ENCODE data around the gene ARAP1. TPM values are rescaled to one million over a fixed set of nuclear protein-coding genes. Genes with fewer than 3 reads are reported as not detected.

ARAP1 gene
- total RNA-seq, 2 experiments from 2014 or later = 65.7 to 69.8 TPM

DNA sequence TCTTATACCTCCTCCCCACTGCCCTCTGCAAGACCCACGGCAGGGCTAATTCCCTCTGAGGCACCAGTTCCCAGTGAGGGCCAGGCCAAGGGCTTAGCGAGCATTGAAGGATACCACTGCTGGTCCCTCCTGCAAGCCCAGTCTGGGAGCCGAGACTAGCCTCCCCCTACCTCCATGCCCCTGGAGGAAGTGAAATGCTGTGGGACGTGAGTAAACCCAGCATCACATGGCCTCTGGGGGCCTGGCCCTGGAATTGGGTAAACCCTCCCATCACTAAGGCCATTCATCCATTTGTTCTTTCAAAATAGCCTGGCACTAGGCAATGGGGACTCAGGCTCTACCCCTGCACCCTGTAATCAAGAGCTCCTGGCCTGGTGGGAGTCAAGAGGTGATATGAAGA, 24.7 kb downstream of the ARAP1 start:
- H3K27me3 Mint-ChIP-seq = no peaks in the 10 kb centered on the region
- TF ChIP-seq, protein P1, sequence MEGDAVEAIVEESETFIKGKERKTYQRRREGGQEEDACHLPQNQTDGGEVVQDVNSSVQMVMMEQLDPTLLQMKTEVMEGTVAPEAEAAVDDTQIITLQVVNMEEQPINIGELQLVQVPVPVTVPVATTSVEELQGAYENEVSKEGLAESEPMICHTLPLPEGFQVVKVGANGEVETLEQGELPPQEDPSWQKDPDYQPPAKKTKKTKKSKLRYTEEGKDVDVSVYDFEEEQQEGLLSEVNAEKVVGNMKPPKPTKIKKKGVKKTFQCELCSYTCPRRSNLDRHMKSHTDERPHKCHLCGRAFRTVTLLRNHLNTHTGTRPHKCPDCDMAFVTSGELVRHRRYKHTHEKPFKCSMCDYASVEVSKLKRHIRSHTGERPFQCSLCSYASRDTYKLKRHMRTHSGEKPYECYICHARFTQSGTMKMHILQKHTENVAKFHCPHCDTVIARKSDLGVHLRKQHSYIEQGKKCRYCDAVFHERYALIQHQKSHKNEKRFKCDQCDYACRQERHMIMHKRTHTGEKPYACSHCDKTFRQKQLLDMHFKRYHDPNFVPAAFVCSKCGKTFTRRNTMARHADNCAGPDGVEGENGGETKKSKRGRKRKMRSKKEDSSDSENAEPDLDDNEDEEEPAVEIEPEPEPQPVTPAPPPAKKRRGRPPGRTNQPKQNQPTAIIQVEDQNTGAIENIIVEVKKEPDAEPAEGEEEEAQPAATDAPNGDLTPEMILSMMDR (IDR thresholded peaks at IDR 0.05) = no peak
- H3K4me3 ChIP-seq (ENCODE audit: low read length) = no peak overlapping the region
- CTCF ChIA-PET = interaction anchor here (1.3 kb wide), 1 partner anchor 67 kb away, joined by 4 read pairs; the partner anchor contains the start of gene STARD10
- intact Hi-C loops (cut with DNase I, micrococcal nuclease) = loop anchor here in 1 of 2 experiments (5.0 kb wide), 1 partner anchor 85 kb away; the partner anchor contains the start of gene ATG16L2
- H3K36me3 Mint-ChIP-seq (ENCODE audit: low read depth) = peaks cover 22% of the 10 kb centered on the region
- peaks cover 23% of the 10 kb centered on the region for H3K36me3 ChIP-seq (ENCODE audit: insufficient read depth, low read length)
- peaks cover 0 to 4% of the 10 kb centered on the region in 2 experiments for H3K9me3 ChIP-seq (ENCODE audit: control insufficient read depth in 1 of 2, insufficient read depth in 1 of 2, low read length in 2 of 2)
- no peak overlapping the region for H3K27ac ChIP-seq (ENCODE audit: low read depth in 1 of 2, low read length in 2 of 2)
- no peaks in the 10 kb centered on the region for H3K9me3 Mint-ChIP-seq
- no peak for ATAC-seq (ENCODE audit: poor library complexity)
- no peak overlapping the region for H3K4me3 Mint-ChIP-seq
- peak overlapping the region; percentile 66 for H3K27ac Mint-ChIP-seq
- no peaks in the 10 kb centered on the region for H3K27me3 ChIP-seq (ENCODE audit: control insufficient read depth in 1 of 2, insufficient read depth in 2 of 2, low read length in 2 of 2)
- DNase-seq = peak in 1 of 14 experiments; percentile 29
- H3K4me1 Mint-ChIP-seq (ENCODE audit: low read depth) = peaks cover 19% of the 10 kb centered on the region
- peaks cover 27% of the 10 kb centered on the region for H3K4me1 ChIP-seq (ENCODE audit: insufficient read depth, low read length)
- POLR2A ChIA-PET = interaction anchor here (1.5 kb wide), 1 partner anchor 66 kb away, joined by 3 read pairs; no protein-coding TSS in a partner anchor

DNA sequence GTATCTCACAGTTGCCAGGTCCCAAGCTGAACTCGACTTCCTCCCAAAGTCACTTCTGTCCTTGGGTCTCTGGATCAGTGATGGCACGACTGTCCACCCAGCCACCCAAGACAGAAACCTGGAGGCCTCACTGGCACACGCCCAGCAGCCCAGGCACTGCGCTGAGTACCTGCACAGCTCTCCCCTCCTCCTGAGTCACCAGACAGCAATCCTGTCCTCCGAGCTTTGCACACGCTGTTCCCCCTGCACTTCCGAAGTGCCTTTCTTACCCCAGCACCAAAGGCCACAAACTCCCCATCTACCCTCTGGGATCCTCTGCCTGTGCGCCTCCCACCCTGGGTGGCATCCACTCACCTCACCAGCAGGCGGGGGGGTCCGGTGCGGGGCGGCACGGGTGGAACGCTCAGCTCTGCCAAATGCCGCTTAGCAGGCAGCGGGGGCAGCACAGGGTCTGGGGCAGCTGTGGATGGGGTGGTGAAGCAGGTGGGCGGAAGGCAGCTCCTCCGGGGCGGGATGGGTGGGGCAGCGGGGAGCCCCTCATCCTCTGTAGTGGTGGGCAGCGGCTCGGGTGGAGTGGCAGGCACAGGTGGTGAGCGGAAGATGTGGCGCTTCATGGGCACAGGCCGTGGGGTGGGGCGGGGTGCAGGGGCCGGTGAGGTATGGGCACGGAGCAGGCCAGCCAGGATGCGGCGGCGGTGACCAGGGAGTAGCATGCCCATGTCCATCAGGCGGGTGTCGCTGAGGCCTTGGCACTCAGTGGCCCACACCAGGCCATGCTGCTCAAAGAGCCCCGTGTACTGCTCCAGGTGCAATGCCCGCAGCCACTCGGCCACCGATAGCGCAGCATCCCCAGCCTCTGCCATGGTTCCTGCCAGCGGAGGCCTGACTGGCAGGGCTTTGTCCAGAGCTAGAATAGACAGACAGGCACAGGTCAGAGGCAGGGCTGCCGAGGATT, 25.7 kb downstream of the ARAP1 start:
- Mint-ChIP-seq H3K9me3 (no peaks in the 10 kb centered on the region), H3K4me3 (no peak overlapping the region), H3K4me1 (ENCODE audit: low read depth) (peaks cover 29% of the 10 kb centered on the region), H3K27ac (no peak overlapping the region), H3K27me3 (no peaks in the 10 kb centered on the region), H3K36me3 (ENCODE audit: low read depth) (peaks cover 29% of the 10 kb centered on the region)
- intact Hi-C loops (cut with DNase I, micrococcal nuclease) = loop anchor here in 1 of 2 experiments (5.0 kb wide), 1 partner anchor 86 kb away; the partner anchor contains the start of gene ATG16L2
- H3K36me3 ChIP-seq (ENCODE audit: insufficient read depth, low read length) = peaks cover 22% of the 10 kb centered on the region
- peaks cover 35% of the 10 kb centered on the region for H3K4me1 ChIP-seq (ENCODE audit: insufficient read depth, low read length)
- TF ChIP-seq, protein P1 (IDR thresholded peaks at IDR 0.05) = no peak
- H3K27ac ChIP-seq (ENCODE audit: low read depth in 1 of 2, low read length in 2 of 2) = no peak overlapping the region
- no peaks in the 10 kb centered on the region for H3K27me3 ChIP-seq (ENCODE audit: control insufficient read depth in 1 of 2, insufficient read depth in 2 of 2, low read length in 2 of 2)
- DNase-seq (no peak), ATAC-seq (ENCODE audit: poor library complexity) (no peak)
- ChIA-PET POLR2A (interaction anchor here (5.1 kb wide), 1 partner anchor 67 kb away, joined by 54 read pairs; the partner anchor contains the start of gene STARD10), CTCF (interaction anchor here (1.3 to 1.6 kb wide), 2 partner anchors 68 to 120 kb away, joined by 4 to 11 read pairs; partner anchors contain the start of gene STARD10)
- no peak overlapping the region for H3K4me3 ChIP-seq (ENCODE audit: low read length)
- no peaks in the 10 kb centered on the region for H3K9me3 ChIP-seq (ENCODE audit: control insufficient read depth in 1 of 2, insufficient read depth in 1 of 2, low read length in 2 of 2)

DNA sequence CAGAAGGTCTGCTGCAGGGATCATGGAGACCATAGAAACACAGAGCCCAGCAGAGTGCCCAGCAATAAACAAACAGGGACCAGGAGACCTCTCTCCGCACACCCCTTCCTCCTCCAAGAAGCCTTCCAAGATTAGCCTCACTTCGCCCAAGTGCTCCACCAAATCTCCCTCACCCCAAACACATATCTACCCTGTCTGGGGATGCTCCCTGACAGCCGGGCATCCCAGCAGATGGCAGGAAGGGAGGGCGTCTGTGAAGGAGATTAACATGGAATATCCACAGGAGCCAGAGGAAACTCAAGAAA, 26.5 kb downstream of the ARAP1 start:
- Mint-ChIP-seq H3K27ac (peak overlapping the region; percentile 90), H3K27me3 (no peaks in the 10 kb centered on the region), H3K4me3 (no peak overlapping the region), H3K9me3 (no peaks in the 10 kb centered on the region), H3K4me1 (ENCODE audit: low read depth) (peaks cover 38% of the 10 kb centered on the region), H3K36me3 (ENCODE audit: low read depth) (peaks cover 21% of the 10 kb centered on the region)
- ChIA-PET CTCF (interaction anchor here (0.6 to 4.3 kb wide), 30 partner anchors 9 to 454 kb away, joined by 3 to 80 read pairs (median 4); partner anchors contain the start of gene STARD10), POLR2A (interaction anchor here (0.6 to 5.1 kb wide), 10 partner anchors 11 to 452 kb away, joined by 3 to 54 read pairs (median 4); partner anchors contain the start of genes ATG16L2 and STARD10)
- intact Hi-C loops (cut with DNase I, micrococcal nuclease) = loop anchor here (1.0 to 5.0 kb wide), 5 partner anchors 68 to 517 kb away; partner anchors contain the start of gene ATG16L2 (in 1 of the 2)
- ATAC-seq (ENCODE audit: poor library complexity) (no peak), DNase-seq (no peak)
- H3K4me1 ChIP-seq (ENCODE audit: insufficient read depth, low read length) = peaks cover 43% of the 10 kb centered on the region
- H3K27ac ChIP-seq (ENCODE audit: low read depth in 1 of 2, low read length in 2 of 2) = no peak overlapping the region
- H3K4me3 ChIP-seq (ENCODE audit: low read length) = no peak overlapping the region
- no peaks in the 10 kb centered on the region for H3K27me3 ChIP-seq (ENCODE audit: control insufficient read depth in 1 of 2, insufficient read depth in 2 of 2, low read length in 2 of 2)
- TF ChIP-seq, protein P1 (IDR thresholded peaks at IDR 0.05) = no peak
- no peaks in the 10 kb centered on the region for H3K9me3 ChIP-seq (ENCODE audit: control insufficient read depth in 1 of 2, insufficient read depth in 1 of 2, low read length in 2 of 2)
- H3K36me3 ChIP-seq (ENCODE audit: insufficient read depth, low read length) = peaks cover 16% of the 10 kb centered on the region

All from CD4-positive, alpha-beta T cell (primary cell).